NAMALWA (cell line): Measurements from ENCODE around the gene PRSS1.
"Not testable (repeated sequence)": the region's sequence is repeated elsewhere in the genome, so short reads cannot be mapped to it uniquely, and the experiment has no call there.

Source experiments
- DNase-seq: peaks from one replicate; pipeline ENCODE4 v3.0.0-alpha.2; 2015; ENCODE audit warnings: low spot score

PRSS1 gene

DNA sequence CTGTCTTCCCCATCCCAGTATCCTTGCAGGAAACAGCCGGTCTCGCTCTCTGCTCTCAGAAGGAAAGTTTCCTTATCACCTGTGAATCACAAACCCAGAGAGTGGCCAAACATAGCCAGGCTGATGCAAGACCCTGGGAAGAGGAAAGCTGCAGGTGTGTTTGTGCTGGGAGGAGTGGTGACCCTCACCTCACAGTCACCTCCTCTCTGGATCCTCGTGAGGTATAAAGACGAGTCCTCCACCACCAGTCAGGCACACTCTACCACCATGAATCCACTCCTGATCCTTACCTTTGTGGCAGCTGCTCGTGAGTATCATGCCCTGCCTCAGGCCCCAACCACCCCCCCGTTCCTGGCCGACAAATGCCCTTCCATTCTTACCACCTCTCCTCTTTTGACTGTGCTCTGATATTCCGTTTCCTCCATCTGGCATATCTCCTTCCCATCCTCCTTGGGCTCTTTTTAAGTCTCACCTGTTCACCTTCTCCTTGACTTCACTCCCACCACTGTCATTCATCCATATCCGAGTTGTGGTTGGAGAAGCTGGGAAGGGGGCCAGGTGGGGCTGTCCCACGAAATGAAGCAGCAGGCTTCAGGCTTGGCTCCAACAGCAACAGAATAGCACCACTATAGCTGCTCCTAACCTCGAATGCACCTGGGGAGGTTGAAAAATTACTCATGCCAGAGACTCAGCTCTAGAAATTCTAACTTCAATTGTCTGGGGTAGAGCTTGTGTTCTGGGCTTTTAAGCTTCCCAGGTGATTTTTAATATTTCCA, at the start of gene PRSS1:
Gene PRSS1 (plus strand): TSS at position 255 of the 776 bp plus-strand sequence. CDS start 13 bp downstream, at position 268.
- no peak for DNase-seq

DNA sequence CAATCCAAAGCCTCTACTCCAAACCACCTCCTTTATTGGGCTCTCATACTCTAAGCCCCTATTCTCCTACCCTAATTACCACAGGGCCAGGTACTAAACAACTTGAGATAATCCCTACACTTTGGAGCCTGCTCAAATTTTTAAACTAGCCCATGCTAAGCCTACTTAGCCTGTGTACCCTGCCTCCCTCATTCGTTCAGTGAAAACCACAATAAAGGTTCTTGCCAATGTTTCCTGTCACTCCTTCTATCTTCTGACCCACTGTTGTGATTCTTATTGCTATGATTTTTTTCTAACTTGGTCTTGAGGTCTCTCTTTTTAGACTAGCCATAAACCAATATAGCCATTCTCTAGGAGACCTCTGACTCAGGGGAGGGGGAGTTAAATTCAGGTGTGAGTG, 48.3 kb upstream of the PRSS1 start:
- not testable (repeated sequence) for DNase-seq

DNA sequence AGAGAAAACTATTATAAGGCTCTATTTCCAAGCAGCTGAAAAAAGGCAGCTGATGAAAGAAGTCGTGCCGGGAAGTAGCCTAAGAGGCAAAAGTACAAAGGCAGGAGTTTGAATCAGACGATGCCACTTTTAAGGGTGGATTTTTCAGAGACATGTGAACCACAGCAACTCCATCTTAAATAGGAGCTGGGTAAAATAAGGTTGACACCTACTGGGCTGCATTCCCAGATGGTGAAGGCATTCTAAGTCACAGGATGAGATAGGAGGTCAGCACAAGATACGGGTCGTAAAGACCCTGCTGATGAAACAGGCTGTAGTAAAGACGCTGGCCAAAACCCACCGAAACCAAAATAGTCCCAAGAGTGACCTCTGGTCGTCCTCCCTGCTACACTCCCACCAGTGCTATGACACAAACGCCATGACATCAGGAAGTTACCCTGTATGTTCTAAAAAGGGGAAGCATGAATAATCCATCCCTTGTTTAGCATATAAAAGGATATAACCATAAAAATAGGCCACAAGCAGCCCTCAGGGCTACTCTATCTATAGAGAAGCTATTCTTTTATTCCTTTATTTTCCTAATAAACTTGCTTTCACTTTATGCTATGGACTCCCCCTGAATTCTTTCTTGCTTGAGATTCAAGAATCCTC, 45.5 kb upstream of the PRSS1 start:
- DNase-seq: no peak

DNA sequence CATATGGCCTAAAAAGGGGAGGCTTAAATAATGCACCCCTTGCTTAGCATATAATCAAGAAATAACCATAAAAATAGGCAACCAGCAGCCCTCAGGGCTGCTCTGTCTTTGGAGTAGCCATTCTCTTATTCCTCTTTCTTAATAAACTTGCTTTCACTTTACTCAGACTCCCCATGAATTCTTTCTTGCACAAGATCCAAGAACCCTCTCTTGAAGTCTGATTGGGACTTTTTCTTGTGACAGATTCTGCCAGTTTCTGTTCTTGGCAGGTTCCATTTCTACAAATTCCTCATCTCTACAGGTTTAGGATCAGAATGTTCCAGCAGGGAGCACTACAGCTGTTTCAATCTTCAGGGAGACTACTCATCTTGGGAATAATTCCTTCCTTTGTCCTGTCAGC, 40.5 kb upstream of the PRSS1 start:
- not testable (repeated sequence) for DNase-seq

DNA sequence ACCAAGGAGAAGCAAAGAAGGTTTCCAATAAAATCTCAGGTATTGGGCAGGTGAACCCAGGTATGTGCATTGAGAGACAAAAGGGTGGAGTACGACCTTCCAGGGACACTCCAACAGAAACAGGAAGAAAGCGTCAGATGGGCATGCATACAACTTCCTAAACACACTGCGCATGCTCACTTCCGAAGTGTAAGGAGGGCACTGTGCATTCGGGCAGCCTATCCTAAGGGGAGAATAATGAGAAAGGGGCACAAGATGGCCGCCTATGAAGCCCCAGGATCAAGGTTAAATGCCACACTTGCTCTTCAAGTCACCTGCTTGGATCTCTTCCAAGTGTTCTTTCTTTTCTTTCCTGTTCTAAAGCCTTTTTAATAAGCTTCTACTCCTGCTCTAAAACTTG, 39.4 kb upstream of the PRSS1 start:
- no peak for DNase-seq

DNA sequence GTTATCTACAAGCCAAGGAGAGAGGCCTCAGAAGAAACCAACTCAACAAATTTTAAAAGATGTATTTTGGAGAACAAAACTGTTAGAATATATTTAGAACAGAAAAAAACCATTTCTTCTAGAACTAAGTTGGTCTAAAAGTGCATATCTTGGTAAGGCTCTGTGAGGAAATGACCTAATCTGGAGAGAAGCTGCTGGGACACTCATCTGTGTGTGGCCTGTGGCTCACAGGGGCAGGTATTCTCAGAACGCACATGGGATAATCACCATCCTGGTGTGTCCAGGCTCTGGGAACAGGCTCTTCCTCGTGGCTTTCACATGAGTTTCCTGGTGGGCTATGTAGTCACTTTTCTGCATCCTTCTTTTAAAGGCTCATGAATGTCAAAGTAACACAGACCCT, 38.1 kb upstream of the PRSS1 start:
- DNase-seq: no peak

DNA sequence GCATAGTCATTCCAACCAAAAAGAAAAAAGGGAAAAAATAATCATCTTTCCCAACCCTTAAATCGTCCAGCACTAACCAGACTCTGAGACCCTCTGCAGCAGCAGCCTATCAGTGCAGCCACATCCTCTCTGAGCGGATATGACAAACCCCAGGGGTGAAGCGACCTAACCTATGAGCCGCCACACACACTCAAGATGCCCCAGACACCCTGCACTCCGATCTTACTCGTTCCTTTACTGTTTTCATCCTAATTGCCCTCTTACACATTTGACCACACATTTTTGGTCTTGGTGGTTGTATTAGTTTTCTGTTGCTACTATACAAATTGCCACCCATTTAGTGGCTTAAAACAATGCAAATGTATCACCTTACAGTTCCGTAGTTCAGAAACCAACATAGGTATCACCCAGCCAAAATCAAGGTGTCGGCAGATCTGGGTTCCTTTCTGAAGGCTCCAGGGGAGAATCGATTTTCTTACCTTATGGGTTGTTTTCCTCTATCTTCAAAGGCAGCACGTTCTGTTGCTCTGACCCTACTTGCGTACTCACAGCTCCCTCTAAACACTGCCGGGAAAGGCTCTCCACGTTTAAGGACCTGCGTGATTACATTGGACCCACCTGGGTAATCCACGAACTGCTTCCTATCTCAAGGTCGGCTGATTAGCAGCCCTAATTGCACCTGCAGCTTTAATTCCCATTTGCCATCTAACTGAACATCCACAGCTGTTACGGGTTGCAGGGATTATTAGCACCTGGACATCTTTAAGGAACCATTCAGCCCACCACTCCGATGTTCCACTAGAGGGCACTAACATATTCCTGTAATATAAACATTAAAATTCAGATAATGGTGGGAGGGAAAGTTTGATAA, 37.3 kb upstream of the PRSS1 start:
- peak; percentile 70 for DNase-seq

DNA sequence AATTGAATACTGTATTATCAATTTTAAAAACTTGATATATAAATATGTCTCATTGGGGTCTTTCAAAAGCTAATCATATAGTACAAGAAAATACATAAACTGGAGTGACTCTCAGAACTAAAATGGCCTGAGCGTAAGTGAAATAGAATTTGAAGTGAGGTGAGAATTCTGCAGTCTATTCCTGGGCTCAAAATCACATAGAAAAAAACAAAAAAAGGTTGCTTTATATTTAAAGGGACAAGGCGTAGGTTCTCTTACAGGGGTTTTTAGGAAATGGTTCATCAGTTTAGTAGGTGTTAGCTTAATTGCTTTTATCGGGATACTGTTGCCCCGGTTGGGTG, 36.7 kb upstream of the PRSS1 start:
- no peak for DNase-seq

DNA sequence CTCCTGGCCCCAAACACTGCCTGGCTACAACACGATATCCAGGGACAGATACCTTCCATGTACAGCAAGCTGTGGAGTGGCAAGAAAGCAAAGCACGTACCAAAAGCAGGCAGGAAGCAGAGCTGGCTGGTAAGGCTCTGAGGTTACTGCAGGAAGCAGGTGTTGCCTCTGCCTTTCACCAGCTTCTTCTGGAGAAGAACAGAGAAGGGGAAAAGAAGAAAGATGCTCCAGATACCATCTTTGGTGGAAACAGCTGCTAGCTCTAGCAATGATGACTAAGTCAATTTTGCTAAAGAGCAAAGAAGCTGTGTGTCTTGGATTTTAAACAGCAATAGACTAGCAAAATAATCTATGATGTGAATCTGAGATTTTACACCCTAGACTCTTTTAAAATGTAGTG, 34.9 kb upstream of the PRSS1 start:
- DNase-seq: peak; percentile 36

DNA sequence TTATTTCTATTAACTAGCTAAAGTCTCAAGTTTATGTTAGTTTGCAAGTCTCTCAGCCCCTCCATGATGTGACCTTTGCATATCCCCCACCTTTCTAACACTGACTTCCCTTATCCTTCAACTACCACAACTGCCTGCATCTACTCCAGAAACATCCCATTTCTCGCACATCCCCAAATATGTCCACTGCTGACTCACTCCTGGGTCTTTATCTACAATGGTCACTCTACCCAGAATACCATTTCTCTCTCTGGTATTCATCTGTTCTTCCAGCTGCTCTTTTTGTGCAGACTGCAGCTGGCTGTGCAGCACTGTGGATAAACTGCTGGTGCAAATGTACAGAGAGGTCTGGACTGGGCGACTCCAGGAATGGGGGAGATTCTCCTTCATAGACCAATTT, 32.7 kb upstream of the PRSS1 start:
- no peak for DNase-seq

DNA sequence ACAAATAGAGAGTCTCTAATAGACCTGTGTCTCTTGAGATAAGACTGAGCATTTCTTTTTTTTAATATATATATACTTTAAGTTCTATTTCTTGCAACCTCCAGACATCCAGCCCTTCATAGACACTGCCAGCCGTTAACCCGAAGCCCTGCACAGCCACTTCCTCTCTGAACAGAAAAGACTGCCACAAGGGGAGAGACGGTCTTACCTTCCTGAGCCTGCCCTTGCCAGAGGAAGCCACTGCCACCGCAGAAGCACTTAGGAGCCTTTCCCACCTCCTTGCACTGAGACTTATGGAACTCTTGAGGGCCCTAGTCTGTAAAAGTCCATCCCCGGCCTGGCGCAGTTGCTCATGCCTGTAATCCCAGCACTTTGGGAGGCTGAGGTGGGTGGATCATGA, 31.8 kb upstream of the PRSS1 start:
- DNase-seq: no peak

DNA sequence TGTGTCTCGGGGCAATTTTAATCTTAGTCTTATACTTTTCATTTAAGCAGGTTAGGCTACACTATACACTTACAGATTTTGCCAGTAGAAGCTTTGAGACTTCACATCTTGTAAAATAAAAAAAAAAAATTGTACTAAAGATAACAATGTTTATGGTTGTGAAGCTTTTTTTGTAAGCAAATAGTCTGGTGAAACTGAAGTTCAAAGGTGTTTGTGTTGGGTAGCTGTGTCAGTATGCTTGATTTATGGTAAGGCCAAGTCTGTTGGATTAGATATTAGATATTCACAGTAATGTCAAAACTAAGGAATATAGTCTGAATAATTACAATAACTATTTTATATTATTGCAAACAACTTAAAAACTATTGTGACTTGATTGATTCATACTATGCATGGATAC, 31.0 kb upstream of the PRSS1 start:
- no peak for DNase-seq

DNA sequence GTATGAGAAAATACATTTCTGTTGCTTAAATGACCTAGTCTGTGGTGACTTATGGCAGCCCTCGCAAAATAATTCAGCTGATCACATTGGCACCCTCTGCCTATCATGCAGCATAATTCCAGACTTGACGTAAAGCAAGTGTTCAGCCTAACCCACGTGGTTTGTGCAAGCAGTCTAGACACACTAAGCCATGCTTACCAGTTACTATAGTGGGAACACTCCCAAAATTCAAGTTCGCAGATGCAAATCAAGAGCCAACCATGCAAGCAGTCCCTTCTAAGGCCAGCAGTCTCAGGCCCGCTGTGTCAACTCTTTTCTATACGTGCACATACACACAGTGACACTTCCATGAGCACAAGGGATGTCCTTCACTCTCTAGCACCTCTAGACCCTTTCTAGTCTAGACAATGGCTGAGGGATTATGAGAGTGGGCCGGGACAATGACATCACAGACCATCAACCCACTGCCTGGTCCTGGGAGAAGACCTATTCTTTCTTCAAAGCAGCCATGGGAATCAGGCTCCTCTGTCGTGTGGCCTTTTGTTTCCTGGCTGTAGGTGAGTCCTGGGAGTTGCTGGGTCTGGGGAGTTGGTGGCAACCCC, 29.0 kb upstream of the PRSS1 start:
- DNase-seq: no peak

DNA sequence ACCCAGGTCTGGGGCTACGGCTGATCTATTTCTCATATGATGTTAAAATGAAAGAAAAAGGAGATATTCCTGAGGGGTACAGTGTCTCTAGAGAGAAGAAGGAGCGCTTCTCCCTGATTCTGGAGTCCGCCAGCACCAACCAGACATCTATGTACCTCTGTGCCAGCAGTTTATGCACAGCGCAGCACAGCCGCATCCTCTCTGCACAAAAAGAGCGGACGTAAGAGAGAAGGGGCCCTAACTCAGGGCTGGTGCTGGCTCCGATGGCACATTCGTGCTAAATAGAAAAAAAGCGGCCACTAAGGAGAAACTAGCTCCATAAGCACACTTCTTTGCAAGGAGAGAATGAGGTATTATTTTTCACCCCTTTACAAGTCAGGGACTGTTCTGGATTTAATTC, 28.3 kb upstream of the PRSS1 start:
- no peak for DNase-seq

DNA sequence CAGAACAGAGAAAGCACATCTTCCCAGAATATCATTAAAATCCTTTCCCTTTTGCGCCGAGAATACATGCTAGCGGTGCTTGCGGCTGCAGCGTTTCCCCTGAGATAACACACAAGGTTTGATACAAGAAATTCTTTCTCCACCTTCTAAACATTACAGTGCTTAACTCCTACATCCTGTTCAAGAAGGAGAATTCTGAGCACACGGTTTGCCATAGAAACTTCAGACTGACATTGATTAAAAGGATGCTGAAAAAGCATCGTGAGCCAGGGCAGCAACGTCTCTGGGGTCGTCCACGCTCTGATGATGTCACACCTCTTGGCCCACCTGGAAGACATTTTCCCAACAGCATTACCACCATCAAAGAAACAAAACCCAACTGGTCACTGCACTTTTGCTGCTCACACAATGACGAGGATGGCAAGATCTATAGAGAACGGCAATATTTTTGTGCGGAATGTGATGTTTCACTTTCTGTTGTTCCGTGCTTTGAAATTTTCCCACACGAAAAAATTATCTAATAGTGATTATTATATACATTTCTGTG, 27.0 kb upstream of the PRSS1 start:
- no peak for DNase-seq

DNA sequence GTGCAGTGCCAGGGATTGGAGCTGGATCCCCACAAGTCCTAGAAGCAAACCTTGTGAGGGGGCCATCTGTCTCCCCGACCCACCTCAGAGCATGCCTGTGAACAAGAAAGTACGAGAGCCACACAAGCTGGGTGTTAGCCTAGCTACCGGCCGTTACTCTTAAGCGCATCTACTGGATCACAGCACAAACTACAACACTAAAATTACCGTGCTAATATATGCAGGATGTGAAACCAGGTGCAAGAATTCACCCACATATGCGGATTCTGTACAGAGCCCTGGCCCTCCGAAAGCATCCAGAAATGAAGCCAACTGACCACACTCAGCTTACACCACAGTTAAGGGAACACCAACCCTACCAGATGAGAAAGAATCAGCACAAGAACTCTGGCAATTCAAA, 16.0 kb upstream of the PRSS1 start:
- no peak for DNase-seq

DNA sequence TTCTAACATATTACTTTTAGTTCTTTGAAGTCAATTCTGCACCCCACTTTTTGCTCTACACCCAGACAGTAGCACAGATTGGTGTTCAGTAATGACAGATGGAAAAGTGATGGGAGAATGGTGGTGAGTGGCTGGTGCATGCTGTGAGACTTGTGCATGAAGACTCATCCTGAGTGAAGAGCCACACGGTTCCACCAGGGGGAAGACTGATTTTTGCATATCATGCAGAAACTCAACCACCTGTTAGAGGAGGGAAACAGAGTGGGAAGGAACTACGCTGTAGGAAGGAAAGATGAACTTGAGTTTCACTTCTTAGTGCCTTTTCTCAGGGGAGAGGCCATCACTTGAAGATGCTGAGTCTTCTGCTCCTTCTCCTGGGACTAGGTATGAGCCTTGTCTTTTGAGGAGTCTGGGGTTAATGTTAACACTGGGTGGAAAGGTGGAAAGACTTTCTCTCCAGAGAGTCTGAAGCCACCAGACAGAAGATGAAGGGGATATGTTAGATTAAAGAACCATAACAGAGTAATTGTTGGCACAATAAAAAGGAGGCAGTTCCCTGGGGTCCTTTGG, 9.3 kb upstream of the PRSS1 start:
- DNase-seq: peak; percentile 80

DNA sequence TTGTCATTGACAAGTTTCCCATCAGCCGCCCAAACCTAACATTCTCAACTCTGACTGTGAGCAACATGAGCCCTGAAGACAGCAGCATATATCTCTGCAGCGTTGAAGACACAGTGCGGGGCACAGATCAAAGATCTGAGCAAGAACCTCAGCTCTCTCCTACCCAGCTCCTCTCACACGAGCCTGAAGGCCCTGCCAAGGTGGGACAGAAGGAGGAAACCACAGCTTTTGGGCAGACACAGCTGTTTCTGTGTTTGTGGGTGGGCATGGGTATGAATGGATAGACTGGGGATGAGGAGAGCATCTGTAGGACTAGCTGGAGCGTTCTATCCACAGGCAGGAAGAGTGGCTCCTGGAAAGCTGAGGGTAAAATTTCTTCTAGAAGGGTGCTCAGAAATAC, 8.5 kb upstream of the PRSS1 start:
- DNase-seq: no peak

DNA sequence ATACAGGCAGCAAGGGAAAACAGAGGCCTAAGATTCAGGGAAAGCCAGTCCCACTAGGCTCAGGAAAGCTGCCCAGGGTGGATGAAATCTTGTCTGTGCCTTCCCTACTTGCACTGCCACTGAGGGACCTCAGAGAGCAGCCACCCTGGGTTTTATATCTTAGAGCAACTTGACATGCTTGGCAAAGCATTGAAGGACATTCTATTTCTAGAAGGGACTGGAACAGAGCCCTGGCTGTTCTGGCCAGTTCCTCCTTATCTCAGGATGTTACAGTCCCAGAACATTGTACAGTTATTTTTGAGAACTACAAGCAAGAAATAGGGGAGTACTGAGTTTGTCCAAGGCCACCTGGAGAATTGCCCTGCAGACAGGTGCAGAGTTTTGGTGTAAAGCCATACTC, 7.3 kb upstream of the PRSS1 start:
- DNase-seq: not testable (repeated sequence)

DNA sequence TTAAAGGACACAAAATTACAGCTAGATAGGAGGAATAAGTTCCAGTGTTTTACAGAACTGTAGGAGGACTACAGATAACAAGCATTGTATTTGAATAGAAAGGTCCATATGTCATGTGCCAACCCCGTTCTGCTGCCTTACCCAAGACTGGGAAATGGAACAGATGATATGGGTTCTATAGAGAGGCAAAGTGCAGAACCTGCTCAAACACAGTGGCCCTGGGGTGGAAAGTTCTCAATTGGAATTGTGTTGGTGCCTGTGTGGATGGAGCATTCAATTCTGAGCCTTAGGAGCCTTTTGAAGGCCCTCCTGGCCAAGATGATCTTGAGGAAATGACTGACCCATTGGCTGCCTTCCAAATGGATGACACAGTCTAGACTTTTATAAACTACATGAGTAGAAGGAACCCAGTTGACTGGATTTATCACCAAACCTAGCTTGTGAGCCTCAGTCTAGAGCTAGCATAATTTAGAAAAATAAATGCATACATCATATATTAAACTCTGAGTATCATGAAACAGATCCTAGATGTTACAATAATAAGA, 4.1 kb upstream of the PRSS1 start:
- DNase-seq: no peak

DNA sequence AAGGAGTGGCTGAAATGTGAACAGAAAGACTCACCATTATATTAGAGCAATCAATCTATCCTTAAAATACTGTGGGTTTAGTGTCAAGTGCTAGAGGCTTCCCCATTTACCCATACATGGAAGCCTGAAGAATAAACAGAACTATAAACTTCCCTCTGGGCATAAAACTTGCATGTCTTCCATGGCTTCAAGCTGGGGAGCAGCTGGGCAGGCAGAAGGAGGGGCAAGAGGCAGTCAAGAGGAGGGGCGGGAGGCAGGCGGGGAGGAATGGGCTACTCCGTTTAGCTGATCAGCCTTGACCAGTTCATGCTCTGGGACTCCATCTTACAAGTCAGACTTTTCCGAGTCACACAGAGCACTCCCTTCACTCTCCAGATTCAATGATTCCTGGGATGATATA, 3.5 kb upstream of the PRSS1 start:
- no peak for DNase-seq

DNA sequence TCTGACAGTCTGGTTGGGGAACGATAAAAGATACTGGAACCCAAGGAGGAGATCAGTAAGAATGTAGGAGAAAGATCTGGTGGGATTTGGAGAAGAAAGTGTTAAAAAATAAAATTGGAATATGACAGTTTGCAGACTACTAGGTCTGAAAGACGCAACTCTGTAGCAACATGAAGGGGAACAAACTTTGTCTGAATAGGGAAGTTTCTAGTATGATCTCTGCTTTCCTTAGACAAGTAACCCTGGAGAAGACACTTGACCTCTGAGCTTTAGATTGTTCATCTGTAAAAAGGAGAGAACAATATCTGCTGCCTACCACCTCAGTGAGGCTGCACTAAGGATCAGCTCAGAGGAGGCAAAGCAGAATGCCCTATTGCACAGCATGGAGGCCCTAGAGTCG, 3.0 kb upstream of the PRSS1 start:
- DNase-seq: no peak
